Measurements from ENCODE around the gene PTBP3.
"Not testable (repeated sequence)": the region's sequence is repeated elsewhere in the genome, so short reads cannot be mapped to it uniquely, and the experiment has no call there.

PTBP3 gene

DNA sequence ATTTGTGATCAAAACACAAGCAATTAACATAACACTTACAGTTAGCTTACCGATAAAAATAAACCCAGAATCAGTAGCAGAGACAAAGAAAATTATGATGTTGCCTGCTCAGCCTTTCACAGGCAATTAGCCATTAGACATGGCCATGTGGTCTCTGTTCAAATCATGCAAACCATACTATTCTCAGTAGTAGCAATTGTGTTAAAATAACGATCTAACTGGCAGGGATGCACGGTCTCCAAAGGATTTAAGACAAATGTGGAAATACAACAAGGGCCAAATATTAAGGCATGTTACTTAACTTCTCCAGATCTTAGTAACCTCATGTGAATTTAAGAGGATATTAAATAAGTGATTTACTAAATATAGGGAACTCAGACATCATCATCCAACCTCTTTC lies 59.5 kb downstream of the PTBP3 start:
- Histone ChIP-seq H3K36me3 (ENCODE audit: control insufficient read depth, insufficient read depth, low read length) (no peaks in the 10 kb centered on the region), H3K4me3 (ENCODE audit: low read length) (no peak overlapping the region), H3K27ac (ENCODE audit: low read depth, low read length) (no peak overlapping the region), H3K4me1 (ENCODE audit: control insufficient read depth, insufficient read depth, low read length) (no peaks in the 10 kb centered on the region), H3K27me3 (ENCODE audit: control insufficient read depth, insufficient read depth, low read length) (no peaks in the 10 kb centered on the region), H3K9ac (ENCODE audit: low read length) (no peak overlapping the region)

DNA sequence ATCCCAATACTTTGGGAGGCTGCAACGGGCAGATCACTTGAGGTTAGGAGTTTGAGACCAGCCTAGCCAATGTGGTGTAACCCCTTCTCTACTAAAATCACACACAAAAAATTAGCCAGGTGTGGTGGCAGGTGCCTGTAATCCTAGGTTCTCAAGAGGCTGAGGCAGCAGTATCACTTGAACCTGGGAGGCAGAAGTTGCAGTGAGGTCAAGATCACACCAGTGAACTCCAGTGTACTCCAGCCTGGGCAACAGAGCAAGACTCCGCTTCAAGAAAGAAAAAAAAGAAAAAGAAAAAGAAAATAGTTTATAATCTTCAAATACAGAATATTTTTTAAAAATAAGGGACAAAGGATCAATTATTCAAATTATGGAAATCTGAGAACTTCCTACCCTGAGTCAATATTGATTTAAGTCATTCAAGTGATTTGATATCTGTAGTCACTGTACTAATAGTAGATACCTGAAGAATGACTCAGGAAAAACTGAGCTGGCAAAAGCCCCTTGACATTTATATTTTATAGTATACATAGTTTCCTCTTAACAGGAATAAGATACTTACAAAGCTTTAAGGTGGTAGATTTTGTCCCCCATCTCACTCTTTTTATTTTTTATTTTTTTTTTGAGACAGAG lies 61.8 kb downstream of the PTBP3 start:
- Histone ChIP-seq H3K27ac (ENCODE audit: low read depth, low read length) (no peak overlapping the region), H3K9ac (ENCODE audit: low read length) (no peak overlapping the region), H3K4me1 (ENCODE audit: control insufficient read depth, insufficient read depth, low read length) (no peaks in the 10 kb centered on the region)

DNA sequence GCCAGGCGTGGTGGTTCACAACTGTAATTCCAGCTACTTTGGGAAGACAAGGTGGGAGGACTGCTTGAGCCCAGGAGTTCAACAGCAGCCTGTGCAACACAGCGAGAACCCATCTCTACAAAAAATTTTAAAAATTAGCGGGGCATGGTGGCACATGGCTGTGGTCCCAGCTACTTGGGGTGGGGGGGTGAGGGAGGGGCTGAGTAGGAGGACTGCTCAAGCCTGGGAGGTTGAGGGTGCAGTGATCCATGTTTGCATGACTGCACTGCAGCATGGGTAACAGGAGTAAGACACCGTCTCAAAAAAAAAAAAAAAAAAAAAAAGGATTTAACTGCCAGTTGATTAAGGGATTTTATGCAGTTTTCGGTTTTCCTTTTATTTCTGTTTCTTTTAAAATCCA lies 65.0 kb downstream of the PTBP3 start:
- H3K4me1 ChIP-seq (ENCODE audit: control insufficient read depth, insufficient read depth, low read length) = no peaks in the 10 kb centered on the region
- no peak overlapping the region for H3K27ac ChIP-seq (ENCODE audit: low read depth, low read length)
- no peaks in the 10 kb centered on the region for H3K27me3 ChIP-seq (ENCODE audit: control insufficient read depth, insufficient read depth, low read length)
- H3K9ac ChIP-seq (ENCODE audit: low read length) = no peak overlapping the region
- no peak overlapping the region for H3K4me3 ChIP-seq (ENCODE audit: low read length)
- H3K36me3 ChIP-seq (ENCODE audit: control insufficient read depth, insufficient read depth, low read length) = no peaks in the 10 kb centered on the region

More for the DNA sequence above, 61.8 kb downstream of the PTBP3 start:
- H3K36me3 ChIP-seq (ENCODE audit: control insufficient read depth, insufficient read depth, low read length) = no peaks in the 10 kb centered on the region
- H3K27me3 ChIP-seq (ENCODE audit: control insufficient read depth, insufficient read depth, low read length) = no peaks in the 10 kb centered on the region
- H3K4me3 ChIP-seq (ENCODE audit: low read length) = no peak overlapping the region

DNA sequence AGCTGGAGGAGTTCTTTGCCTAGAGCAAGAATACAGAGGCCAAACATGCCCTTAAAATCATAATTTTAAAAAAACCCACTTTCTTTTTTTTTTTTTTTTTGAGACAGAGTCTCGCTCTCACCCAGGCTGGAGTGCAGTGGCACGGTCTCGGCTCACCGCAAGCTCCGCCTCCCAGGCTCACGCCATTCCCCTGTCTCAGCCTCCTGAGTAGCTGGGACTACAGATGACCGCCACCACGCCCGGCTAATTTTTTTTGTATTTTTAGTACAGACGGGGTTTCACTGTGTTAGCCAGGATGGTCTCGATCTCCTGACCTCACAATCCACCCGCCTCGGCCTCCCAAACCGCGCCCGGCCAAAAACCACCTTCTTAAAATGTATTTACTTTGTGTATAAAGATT lies 66.3 kb downstream of the PTBP3 start:
- not testable (repeated sequence) for H3K27me3 ChIP-seq (ENCODE audit: control insufficient read depth, insufficient read depth, low read length); H3K36me3 ChIP-seq (ENCODE audit: control insufficient read depth, insufficient read depth, low read length); H3K9ac ChIP-seq (ENCODE audit: low read length); H3K27ac ChIP-seq (ENCODE audit: low read depth, low read length); H3K4me3 ChIP-seq (ENCODE audit: low read length); H3K4me1 ChIP-seq (ENCODE audit: control insufficient read depth, insufficient read depth, low read length)

- Histone ChIP-seq H3K4me1 (ENCODE audit: control insufficient read depth, insufficient read depth, low read length) (no peaks in the 10 kb centered on the region), H3K36me3 (ENCODE audit: control insufficient read depth, insufficient read depth, low read length) (no peaks in the 10 kb centered on the region), H3K9ac (ENCODE audit: low read length) (no peak overlapping the region), H3K27ac (ENCODE audit: low read depth, low read length) (no peak overlapping the region), H3K27me3 (ENCODE audit: control insufficient read depth, insufficient read depth, low read length) (no peaks in the 10 kb centered on the region), H3K4me3 (ENCODE audit: low read length) (no peak overlapping the region)
Observed at GRCh38 chr9:112265391-112265790, 68.0 kb downstream of the PTBP3 start.

- Histone ChIP-seq H3K4me1 (ENCODE audit: control insufficient read depth, insufficient read depth, low read length) (no peaks in the 10 kb centered on the region), H3K9ac (ENCODE audit: low read length) (no peak overlapping the region), H3K4me3 (ENCODE audit: low read length) (no peak overlapping the region), H3K27ac (ENCODE audit: low read depth, low read length) (no peak overlapping the region), H3K36me3 (ENCODE audit: control insufficient read depth, insufficient read depth, low read length) (no peaks in the 10 kb centered on the region), H3K27me3 (ENCODE audit: control insufficient read depth, insufficient read depth, low read length) (no peaks in the 10 kb centered on the region)
Observed at GRCh38 chr9:112262577-112262976, 70.8 kb downstream of the PTBP3 start.

DNA sequence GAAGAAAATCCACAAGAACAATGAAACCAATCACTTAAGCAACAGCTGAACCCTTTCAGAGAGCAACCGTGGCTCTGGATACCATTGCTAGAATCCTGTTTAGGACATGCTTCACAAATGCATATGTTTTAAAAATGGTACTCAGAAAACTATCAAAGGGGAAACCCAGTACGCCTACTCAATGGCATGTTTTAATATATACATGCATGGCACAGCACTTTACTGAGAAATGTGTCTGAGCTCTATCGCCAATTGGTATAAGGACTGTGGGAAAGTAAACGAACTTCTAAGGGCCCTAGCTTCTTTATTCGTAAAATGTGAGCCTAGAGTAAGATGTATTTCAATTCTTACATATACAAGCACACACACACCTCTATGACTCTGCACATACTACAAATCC lies 72.3 kb downstream of the PTBP3 start:
- no peak overlapping the region for H3K27ac ChIP-seq (ENCODE audit: low read depth, low read length)

GRCh38 chr9:112258106-112258505 lies 75.3 kb downstream of the PTBP3 start:
- Histone ChIP-seq H3K4me3 (ENCODE audit: low read length) (no peak overlapping the region), H3K27me3 (ENCODE audit: control insufficient read depth, insufficient read depth, low read length) (no peaks in the 10 kb centered on the region), H3K36me3 (ENCODE audit: control insufficient read depth, insufficient read depth, low read length) (no peaks in the 10 kb centered on the region), H3K9ac (ENCODE audit: low read length) (no peak overlapping the region), H3K27ac (ENCODE audit: low read depth, low read length) (no peak overlapping the region), H3K4me1 (ENCODE audit: control insufficient read depth, insufficient read depth, low read length) (no peaks in the 10 kb centered on the region)

More for the DNA sequence above, 72.3 kb downstream of the PTBP3 start:
- H3K4me1 ChIP-seq (ENCODE audit: control insufficient read depth, insufficient read depth, low read length) = no peaks in the 10 kb centered on the region
- no peaks in the 10 kb centered on the region for H3K27me3 ChIP-seq (ENCODE audit: control insufficient read depth, insufficient read depth, low read length)
- no peaks in the 10 kb centered on the region for H3K36me3 ChIP-seq (ENCODE audit: control insufficient read depth, insufficient read depth, low read length)
- H3K9ac ChIP-seq (ENCODE audit: low read length) = no peak overlapping the region
- no peak overlapping the region for H3K4me3 ChIP-seq (ENCODE audit: low read length)

DNA sequence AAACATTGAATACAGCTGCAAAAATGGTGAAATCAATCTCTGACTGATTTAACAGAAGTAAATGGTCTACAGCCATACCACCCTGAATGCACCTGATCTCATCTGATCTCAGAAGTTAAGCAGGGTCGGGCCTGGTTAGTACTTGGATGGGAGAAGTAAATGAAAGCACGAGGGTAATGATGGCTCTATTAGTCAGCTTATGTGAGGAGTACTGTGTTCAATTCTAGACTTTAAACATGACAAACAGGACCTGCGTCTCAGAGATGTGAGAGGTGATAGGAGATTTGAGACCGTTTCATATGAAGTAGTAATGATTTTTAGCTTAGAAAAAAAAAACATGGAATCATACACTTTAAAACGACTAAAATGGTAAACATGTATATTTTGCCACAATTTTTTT lies 81.2 kb downstream of the PTBP3 start:
- H3K27me3 ChIP-seq (ENCODE audit: control insufficient read depth, insufficient read depth, low read length) = no peaks in the 10 kb centered on the region
- no peak overlapping the region for H3K27ac ChIP-seq (ENCODE audit: low read depth, low read length)
- H3K9ac ChIP-seq (ENCODE audit: low read length) = no peak overlapping the region
- H3K36me3 ChIP-seq (ENCODE audit: control insufficient read depth, insufficient read depth, low read length) = no peaks in the 10 kb centered on the region
- no peak overlapping the region for H3K4me3 ChIP-seq (ENCODE audit: low read length)
- no peaks in the 10 kb centered on the region for H3K4me1 ChIP-seq (ENCODE audit: control insufficient read depth, insufficient read depth, low read length)

- H3K36me3 ChIP-seq (ENCODE audit: control insufficient read depth, insufficient read depth, low read length) = no peaks in the 10 kb centered on the region
- no peak overlapping the region for H3K27ac ChIP-seq (ENCODE audit: low read depth, low read length)
- no peaks in the 10 kb centered on the region for H3K27me3 ChIP-seq (ENCODE audit: control insufficient read depth, insufficient read depth, low read length)
- H3K4me3 ChIP-seq (ENCODE audit: low read length) = no peak overlapping the region
- H3K9ac ChIP-seq (ENCODE audit: low read length) = no peak overlapping the region
- no peaks in the 10 kb centered on the region for H3K4me1 ChIP-seq (ENCODE audit: control insufficient read depth, insufficient read depth, low read length)
Observed at GRCh38 chr9:112249277-112249676, 84.1 kb downstream of the PTBP3 start.

- Histone ChIP-seq H3K27ac (ENCODE audit: low read depth, low read length) (no peak overlapping the region), H3K27me3 (ENCODE audit: control insufficient read depth, insufficient read depth, low read length) (no peaks in the 10 kb centered on the region), H3K36me3 (ENCODE audit: control insufficient read depth, insufficient read depth, low read length) (no peaks in the 10 kb centered on the region), H3K4me1 (ENCODE audit: control insufficient read depth, insufficient read depth, low read length) (no peaks in the 10 kb centered on the region), H3K4me3 (ENCODE audit: low read length) (no peak overlapping the region), H3K9ac (ENCODE audit: low read length) (no peak overlapping the region)
Observed at GRCh38 chr9:112248722-112249121, 84.7 kb downstream of the PTBP3 start.

DNA sequence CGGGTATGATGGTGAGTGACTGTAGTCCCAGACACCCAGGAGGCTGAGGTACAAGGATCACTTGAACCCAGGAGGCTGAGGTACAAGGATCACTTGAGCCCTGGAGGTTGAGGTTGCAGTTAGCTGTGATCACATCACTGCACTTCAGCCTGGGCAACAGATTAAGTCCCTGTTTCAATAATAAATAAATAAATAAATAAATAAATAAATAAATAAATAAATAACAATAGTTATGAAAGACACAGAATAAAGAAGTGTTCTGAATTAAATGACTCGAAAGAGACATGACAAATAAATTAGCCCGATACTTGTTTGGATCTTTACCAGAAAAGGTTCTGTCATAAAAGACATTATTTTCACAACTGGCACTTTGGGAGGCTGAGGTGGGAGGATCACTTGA lies 86.3 kb downstream of the PTBP3 start:
- H3K36me3 ChIP-seq (ENCODE audit: control insufficient read depth, insufficient read depth, low read length) = no peaks in the 10 kb centered on the region
- H3K27me3 ChIP-seq (ENCODE audit: control insufficient read depth, insufficient read depth, low read length) = no peaks in the 10 kb centered on the region
- no peak overlapping the region for H3K9ac ChIP-seq (ENCODE audit: low read length)
- no peak overlapping the region for H3K27ac ChIP-seq (ENCODE audit: low read depth, low read length)
- H3K4me1 ChIP-seq (ENCODE audit: control insufficient read depth, insufficient read depth, low read length) = no peaks in the 10 kb centered on the region
- H3K4me3 ChIP-seq (ENCODE audit: low read length) = no peak overlapping the region

- no peak overlapping the region for H3K9ac ChIP-seq (ENCODE audit: low read length)
- no peaks in the 10 kb centered on the region for H3K36me3 ChIP-seq (ENCODE audit: control insufficient read depth, insufficient read depth, low read length)
- H3K27ac ChIP-seq (ENCODE audit: low read depth, low read length) = no peak overlapping the region
- no peaks in the 10 kb centered on the region for H3K4me1 ChIP-seq (ENCODE audit: control insufficient read depth, insufficient read depth, low read length)
- H3K4me3 ChIP-seq (ENCODE audit: low read length) = no peak overlapping the region
- H3K27me3 ChIP-seq (ENCODE audit: control insufficient read depth, insufficient read depth, low read length) = no peaks in the 10 kb centered on the region
Observed at GRCh38 chr9:112245126-112245525, 88.3 kb downstream of the PTBP3 start.
